AG04449 (cell line): ENCODE measurements around the gene LIMS3.
"Not testable (repeated sequence)": the region's sequence is repeated elsewhere in the genome, so short reads cannot be mapped to it uniquely, and the experiment has no call there.

ENCODE experiments used
- CTCF ChIA-PET: fragments of 350-600 bp; formaldehyde crosslinking; extraction: SDS; loops from one replicate; lab custom pipeline; 2021; ENCODE audit warnings: antibody characterized with exemption; lab: Yijun Ruan, JAX
- POLR2A ChIA-PET: fragments of 400-600, 350-600 bp; formaldehyde crosslinking; extraction: SDS; loops from one replicate; lab custom pipeline; 2020; ENCODE audit warnings: antibody characterized with exemption, inconsistent platforms; lab: Yijun Ruan, JAX
- DNase-seq: peaks from one replicate; pipeline ENCODE4 v3.0.0-alpha.2; 2010; ENCODE audit warnings: low read depth, low spot score
- H3K4me3 ChIP-seq: 2 replicates; pipeline ENCODE4 v1.5.1; 2011; ENCODE audit warnings: low read depth, mild to moderate bottlenecking, control low read depth, low read length

LIMS3 gene

GRCh38 chr2:109966858-109967257 is 68.4 kb downstream of the LIMS3 start:
- H3K4me3 ChIP-seq, CTCF ChIA-PET, POLR2A ChIA-PET, DNase-seq: not testable (repeated sequence)

- DNase-seq, POLR2A ChIA-PET, H3K4me3 ChIP-seq, CTCF ChIA-PET: not testable (repeated sequence)
Observed at GRCh38 chr2:109969864-109970263, 71.4 kb downstream of the LIMS3 start.

- DNase-seq, POLR2A ChIA-PET, H3K4me3 ChIP-seq, CTCF ChIA-PET: not testable (repeated sequence)
Observed at GRCh38 chr2:109971710-109972109, 73.2 kb downstream of the LIMS3 start.
